Endothelial cell of umbilical vein (primary cell): ENCODE data around the gene CUBN.

Experiments used
- EZH2 ChIP-seq: IDR thresholded peaks from 2 replicates; pipeline ENCODE4 v1.6.1; 2012; ENCODE audit warnings: borderline replicate concordance, low read depth, mild to moderate bottlenecking, moderate library complexity, low read length, inconsistent platforms; ENCODE audit not compliant: severe bottlenecking
- POLR2AphosphoS5 ChIP-seq: IDR thresholded peaks from 2 replicates; pipeline ENCODE4 v1.6.1; 2012; ENCODE audit warnings: low read depth, mild to moderate bottlenecking, control low read depth, low read length, moderate library complexity; ENCODE audit not compliant: insufficient read depth
- TF ChIP-seq, protein P1 (sequence below), 2 donors: IDR thresholded peaks; 1 replicate in 1 of 2; 2 replicates in 1 of 2; pipeline ENCODE4 v1.5.1; 2011; ENCODE audit warnings: low read length in 2 of 2, mild to moderate bottlenecking in 2 of 2, moderate library complexity in 2 of 2, control low read depth in 1 of 2, inconsistent platforms in 1 of 2, low read depth in 1 of 2; ENCODE audit not compliant: insufficient read depth in 1 of 2; ENCODE audit errors: extremely low read depth in 1 of 2

DNA sequence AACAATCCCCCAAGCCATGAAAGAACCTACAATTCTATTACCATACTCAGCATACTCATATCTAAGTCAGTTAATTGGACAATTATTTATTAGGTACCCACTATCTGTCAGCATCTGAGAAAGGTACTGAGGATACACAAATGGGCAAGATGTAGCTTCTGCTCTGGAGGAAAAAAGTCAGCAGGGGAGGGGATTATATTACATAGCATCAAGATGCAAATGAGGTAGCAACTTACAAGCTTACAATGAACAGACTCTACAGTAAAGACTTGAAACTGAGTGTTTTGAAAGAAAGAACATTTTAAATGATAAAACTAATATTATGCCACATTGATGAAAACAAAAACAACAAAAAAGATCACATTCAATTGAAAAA lies 10.8 kb upstream of the CUBN start:
- TF ChIP-seq, protein P1, sequence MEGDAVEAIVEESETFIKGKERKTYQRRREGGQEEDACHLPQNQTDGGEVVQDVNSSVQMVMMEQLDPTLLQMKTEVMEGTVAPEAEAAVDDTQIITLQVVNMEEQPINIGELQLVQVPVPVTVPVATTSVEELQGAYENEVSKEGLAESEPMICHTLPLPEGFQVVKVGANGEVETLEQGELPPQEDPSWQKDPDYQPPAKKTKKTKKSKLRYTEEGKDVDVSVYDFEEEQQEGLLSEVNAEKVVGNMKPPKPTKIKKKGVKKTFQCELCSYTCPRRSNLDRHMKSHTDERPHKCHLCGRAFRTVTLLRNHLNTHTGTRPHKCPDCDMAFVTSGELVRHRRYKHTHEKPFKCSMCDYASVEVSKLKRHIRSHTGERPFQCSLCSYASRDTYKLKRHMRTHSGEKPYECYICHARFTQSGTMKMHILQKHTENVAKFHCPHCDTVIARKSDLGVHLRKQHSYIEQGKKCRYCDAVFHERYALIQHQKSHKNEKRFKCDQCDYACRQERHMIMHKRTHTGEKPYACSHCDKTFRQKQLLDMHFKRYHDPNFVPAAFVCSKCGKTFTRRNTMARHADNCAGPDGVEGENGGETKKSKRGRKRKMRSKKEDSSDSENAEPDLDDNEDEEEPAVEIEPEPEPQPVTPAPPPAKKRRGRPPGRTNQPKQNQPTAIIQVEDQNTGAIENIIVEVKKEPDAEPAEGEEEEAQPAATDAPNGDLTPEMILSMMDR (IDR thresholded peaks at IDR 0.05; ENCODE audit: extremely low read depth in 1 of 2, insufficient read depth in 1 of 2, low read depth in 1 of 2, low read length in 2 of 2) = no peak
- TF ChIP-seq EZH2 = no peak
- TF ChIP-seq POLR2AphosphoS5 = no peak
